Measurements from ENCODE around the gene MCUR1. TPM values are rescaled to one million over a fixed set of nuclear protein-coding genes. Genes with fewer than 3 reads are reported as not detected.

The MCUR1 gene
- total and polyA plus RNA-seq, 2 of the 13 experiments (the other 11 are each of a cell fraction or from before 2014, with no cell fraction given) = 8.0 to 29.6 TPM

- no peak for TF ChIP-seq ZNF280D (CRISPR knock-in tag; IDR thresholded peaks at IDR 0.05)
- TF ChIP-seq ZNF138 (CRISPR knock-in tag; IDR thresholded peaks at IDR 0.05; ENCODE audit: low read depth) = no peak
- TF ChIP-seq MYC (CRISPR knock-in tag; IDR thresholded peaks at IDR 0.05; ENCODE audit: borderline replicate concordance) = no peak
- no peak for TF ChIP-seq GMEB1 (CRISPR knock-in tag; IDR thresholded peaks at IDR 0.05; ENCODE audit: borderline replicate concordance)
- TF ChIP-seq POLR2AphosphoS2 (IDR thresholded peaks at IDR 0.05; ENCODE audit: low read depth, low read length) = no peak
- no peak for TF ChIP-seq SIN3A (IDR thresholded peaks at IDR 0.05; ENCODE audit: borderline replicate concordance, low read depth, low read length)
- no peak for TF ChIP-seq ZNF691 (CRISPR knock-in tag; IDR thresholded peaks at IDR 0.05; ENCODE audit: borderline replicate concordance, low read depth)
- TF ChIP-seq HMG20B (CRISPR knock-in tag; conservative IDR thresholded peaks at IDR 0.05) = no peak
- TF ChIP-seq ZNF652 (CRISPR knock-in tag; IDR thresholded peaks at IDR 0.05; ENCODE audit: borderline replicate concordance, low read depth) = no peak
- TF ChIP-seq ETV6 (CRISPR knock-in tag; conservative IDR thresholded peaks at IDR 0.05) = no peak
- no peak for TF ChIP-seq NFKBIZ (CRISPR knock-in tag; IDR thresholded peaks at IDR 0.05)
- peak; percentile 80 for TF ChIP-seq HDAC2 (CRISPR knock-in tag; IDR thresholded peaks at IDR 0.05)
- TF ChIP-seq FOXJ3 (CRISPR knock-in tag; IDR thresholded peaks at IDR 0.05; ENCODE audit: borderline replicate concordance) = peak; percentile 67; the same call in 1 of the 2 replicates
- no peak for TF ChIP-seq ERF (CRISPR knock-in tag; IDR thresholded peaks at IDR 0.05)
- no peak for TF ChIP-seq USF2 (IDR thresholded peaks at IDR 0.05; ENCODE audit: low read depth, low read length)
- TF ChIP-seq USF2 (CRISPR knock-in tag; IDR thresholded peaks at IDR 0.05; ENCODE audit: borderline replicate concordance) = no peak
- no peak for TF ChIP-seq KDM5A (IDR thresholded peaks at IDR 0.05; ENCODE audit: borderline replicate concordance, low read length)
- peak; percentile 49; the same call in 1 of the 2 replicates for TF ChIP-seq HDAC1 (CRISPR knock-in tag; IDR thresholded peaks at IDR 0.05)
These were observed 4.0 kb upstream of the MCUR1 start (continued) for GRCh38 chr6:13818341-13818740.

Measured in HepG2 (cell line).